A673 (cell line): ENCODE measurements around the gene ZNF880. TPM values are rescaled to one million over a fixed set of nuclear protein-coding genes. Genes with fewer than 3 reads are reported as not detected.
A peak's percentile ranks its signal among the peaks of the same experiment; 100 is the strongest.

Source experiments
- Bru-seq: library from RNA; stranded (reverse); fragments of 400-500 nt; gene quantifications from one replicate; lab custom pipeline; 2021; lab: Mats Ljungman, UMichigan
- BruChase-seq, 2 experiments: library from RNA; stranded (reverse); fragments of 400-500 nt; gene quantifications; one replicate each; lab custom pipeline; 2021; lab: Mats Ljungman, UMichigan
- BruUV-seq: library from RNA; stranded (reverse); fragments of 400-500 nt; replicated peaks from 2 replicates; lab custom pipeline; 2021; lab: Mats Ljungman, UMichigan
- CTCF ChIA-PET: fragments of 300-600 bp; sonication (Branson Sonifier 250); formaldehyde crosslinking; loops from one replicate; lab custom pipeline; 2022; ENCODE audit warnings: antibody characterized with exemption; lab: Charles Lee
- POLR2A ChIA-PET: fragments of 300-600 bp; sonication (Branson Sonifier 250); formaldehyde crosslinking; loops from one replicate; lab custom pipeline; 2022; ENCODE audit warnings: antibody characterized with exemption; ENCODE audit not compliant: low non-redundant PET; lab: Charles Lee
- DNase-seq: peaks from one replicate; pipeline ENCODE4 v3.0.0-alpha.2; 2015; ENCODE audit warnings: low spot score
- H3K27ac ChIP-seq: fragments of 200-600 bp; sonication (generic); 2 replicates; pipeline ENCODE4 v1.5.1; 2016; ENCODE audit warnings: mixed run types, low read depth, mild to moderate bottlenecking, mixed read lengths, antibody characterized with exemption, low read length; ENCODE audit not compliant: poor library complexity, severe bottlenecking
- H3K27me3 ChIP-seq: fragments of 200-600 bp; sonication (generic); replicated peaks from 2 replicates; pipeline ENCODE4 v1.6.1; 2017; ENCODE audit warnings: mixed run types, low read depth, mild to moderate bottlenecking, mixed read lengths, antibody characterized with exemption, low read length; ENCODE audit not compliant: insufficient read depth, poor library complexity
- H3K36me3 ChIP-seq: fragments of 200-600 bp; sonication (generic); 2 replicates; pipeline ENCODE4 v1.6.1; 2016; ENCODE audit warnings: mixed run types, mild to moderate bottlenecking, mixed read lengths, antibody characterized with exemption, low read length; ENCODE audit not compliant: insufficient read depth, poor library complexity, severe bottlenecking
- H3K4me1 ChIP-seq: fragments of 200-600 bp; sonication (generic); 2 replicates; pipeline ENCODE4 v1.6.1; 2017; ENCODE audit warnings: mixed run types, mild to moderate bottlenecking, mixed read lengths, antibody characterized with exemption, low read length; ENCODE audit not compliant: insufficient read depth, poor library complexity, severe bottlenecking
- H3K4me3 ChIP-seq: fragments of 200-600 bp; sonication (generic); 2 replicates; pipeline ENCODE4 v1.5.1; 2016; ENCODE audit warnings: low read depth, mixed run types, mild to moderate bottlenecking, mixed read lengths, low read length; ENCODE audit not compliant: poor library complexity, severe bottlenecking
- H3K9me3 ChIP-seq: fragments of 200-600 bp; sonication (generic); 2 replicates; pipeline ENCODE4 v1.6.1; 2016; ENCODE audit warnings: mixed run types, low read depth, mild to moderate bottlenecking, mixed read lengths, antibody characterized with exemption, low read length; ENCODE audit not compliant: poor library complexity, severe bottlenecking
- CTCF ChIP-seq: fragments of 300-800, 200-600 bp; sonication (generic); conservative IDR thresholded peaks from 2 replicates; pipeline ENCODE4 v1.5.1; 2017; ENCODE audit warnings: low read depth, mild to moderate bottlenecking, antibody characterized with exemption, low read length, moderate library complexity, mixed read lengths
- EZH2 ChIP-seq: fragments of 200-600 bp; sonication (generic); IDR thresholded peaks from 2 replicates; pipeline ENCODE4 v1.6.1; 2017; ENCODE audit warnings: borderline replicate concordance, low read depth, mild to moderate bottlenecking, mixed read lengths, antibody characterized with exemption, low read length; ENCODE audit not compliant: poor library complexity, severe bottlenecking
- intact Hi-C: fragments of 100-400 bp; cut with micrococcal nuclease; formaldehyde crosslinking; loops from one replicate; pipeline ENCODE4 v1.10.0; 2022; ENCODE audit not compliant: unreplicated experiment
- long read RNA-seq: library from polyadenylated mRNA; stranded (forward); transcript quantifications from one replicate; pipeline ENCODE4 v2.0.0, GENCODE V29; 2022
- total RNA-seq: library from RNA; stranded (reverse); gene quantifications from 2 replicates; pipeline ENCODE4 v1.2.3, GENCODE V29; 2021

Gene ZNF880
- total RNA-seq (3.7 and 3.9 TPM in 2 replicates), Bru-seq, nascent RNA (percentile 47 among the genes with signal in this experiment), BruChase-seq, experiment 1, labeled RNA remaining after a 2-hour chase (percentile 46 among the genes with signal in this experiment), BruChase-seq, experiment 2, labeled RNA remaining after a 6-hour chase (percentile 44 among the genes with signal in this experiment)
- long read RNA-seq, partial matches to known transcripts: 0 of 6 reads
- long read RNA-seq, other reads (novel, unspliced or antisense): 1 of 6 reads

GRCh38 chr19:52369559-52370340 is at the start of gene ZNF880:
TSS of gene ZNF880 (plus strand) at chr19:52369923. CDS start at chr19:52369966, 43 bp downstream.
- peak within 1 kb of the TSS; percentile 51 for H3K4me3 ChIP-seq
- H3K27me3 ChIP-seq: no peaks in the 10 kb centered on the region
- H3K4me1 ChIP-seq: no peaks in the 10 kb centered on the region
- peaks cover 51% of the 10 kb centered on the region for H3K9me3 ChIP-seq
- peak; percentile 87 for DNase-seq
- TF ChIP-seq EZH2 (no peak), CTCF (no peak)
- intact Hi-C loops: no loop called here
- H3K27ac ChIP-seq: peak within 1 kb of the TSS; percentile 76
- ChIA-PET CTCF (no interaction called here), POLR2A (interaction anchor here (0.6 kb wide), 1 partner anchor 75 kb away, joined by 3 read pairs; no protein-coding TSS in a partner anchor)
- TSS peak; percentile 77 for BruUV-seq
- H3K36me3 ChIP-seq: no peaks in the 10 kb centered on the region

- H3K9me3 ChIP-seq: peaks cover 94% of the 10 kb centered on the region
- no peaks in the 10 kb centered on the region for H3K27me3 ChIP-seq
- no peaks in the 10 kb centered on the region for H3K4me1 ChIP-seq
- TF ChIP-seq EZH2 (no peak), CTCF (no peak)
- BruUV-seq: no TSS peak
- no peak for DNase-seq
- ChIA-PET POLR2A (no interaction called here), CTCF (no interaction called here)
- intact Hi-C loops: no loop called here
- no peak overlapping the region for H3K4me3 ChIP-seq
- H3K36me3 ChIP-seq: peaks cover 66% of the 10 kb centered on the region
- H3K27ac ChIP-seq: no peak overlapping the region
Observed at GRCh38 chr19:52322429-52322828, 47.3 kb upstream of the ZNF880 start.

- Histone ChIP-seq H3K27ac (no peak overlapping the region), H3K27me3 (no peaks in the 10 kb centered on the region), H3K4me1 (no peaks in the 10 kb centered on the region), H3K36me3 (no peaks in the 10 kb centered on the region), H3K9me3 (peaks cover 44% of the 10 kb centered on the region), H3K4me3 (no peak overlapping the region)
- no peak for DNase-seq
- no TSS peak for BruUV-seq
- ChIA-PET CTCF (no interaction called here), POLR2A (no interaction called here)
- intact Hi-C loops: no loop called here
- no peak for TF ChIP-seq CTCF
- TF ChIP-seq EZH2: no peak
Observed at GRCh38 chr19:52331757-52332156, 38.0 kb upstream of the ZNF880 start.
